Activated B cell treated with CpG ODN at 0.5 μM for 24 hours (primary cell): ENCODE data around the gene NANOGP8. TPM values are rescaled to one million over a fixed set of nuclear protein-coding genes. Genes with fewer than 3 reads are reported as not detected.
"Not testable (repeated sequence)": the region's sequence is repeated elsewhere in the genome, so short reads cannot be mapped to it uniquely, and the experiment has no call there.

ENCODE experiments used
- ATAC-seq: fragments of 200-7000 bp; cut with Tn5 transposase; one replicate; pipeline ENCODE4 v1.10.0; 2021; ENCODE audit warnings: low read depth, mild to moderate bottlenecking, moderate library complexity
- CTCF ChIA-PET: fragments of 350-600 bp; sonication (Branson Sonifier 250); formaldehyde crosslinking; loops from one replicate; lab custom pipeline; 2021; ENCODE audit warnings: antibody characterized with exemption; lab: Charles Lee
- POLR2A ChIA-PET: fragments of 350-600 bp; sonication (Branson Sonifier 250); formaldehyde crosslinking; loops from one replicate; lab custom pipeline; 2021; ENCODE audit warnings: antibody characterized with exemption; lab: Charles Lee
- DNase-seq: peaks from one replicate; pipeline ENCODE4 v3.0.0; 2022
- H3K27ac Mint-ChIP-seq: one replicate; pipeline ENCODE4 v1.8.0; 2020; ENCODE audit warnings: mixed read lengths
- H3K27me3 Mint-ChIP-seq: one replicate; pipeline ENCODE4 v1.8.0; 2021; ENCODE audit warnings: mixed read lengths
- H3K36me3 Mint-ChIP-seq: one replicate; pipeline ENCODE4 v1.8.0; 2021; ENCODE audit warnings: low read depth, mixed read lengths
- H3K4me1 Mint-ChIP-seq: one replicate; pipeline ENCODE4 v1.8.0; 2021; ENCODE audit warnings: mixed read lengths
- H3K4me3 Mint-ChIP-seq: one replicate; pipeline ENCODE4 v1.8.0; 2020; ENCODE audit warnings: mild to moderate bottlenecking, mixed read lengths
- H3K9me3 Mint-ChIP-seq: one replicate; pipeline ENCODE4 v1.8.0; 2020; ENCODE audit warnings: mixed read lengths
- intact Hi-C: fragments of 100-400 bp; cut with micrococcal nuclease; formaldehyde crosslinking; loops from one replicate; pipeline ENCODE4 v1.15.1; 2024
- total RNA-seq: library from RNA; stranded (reverse); gene quantifications from 2 replicates; pipeline ENCODE4 v1.2.3, GENCODE V29; 2022
- TF ChIP-seq, protein P1 (sequence below): fragments of 200-600 bp; IDR thresholded peaks from one replicate; pipeline ENCODE4 v1.8.0; 2022; ENCODE audit warnings: antibody characterized with exemption, mild to moderate bottlenecking

The NANOGP8 gene, protein sequence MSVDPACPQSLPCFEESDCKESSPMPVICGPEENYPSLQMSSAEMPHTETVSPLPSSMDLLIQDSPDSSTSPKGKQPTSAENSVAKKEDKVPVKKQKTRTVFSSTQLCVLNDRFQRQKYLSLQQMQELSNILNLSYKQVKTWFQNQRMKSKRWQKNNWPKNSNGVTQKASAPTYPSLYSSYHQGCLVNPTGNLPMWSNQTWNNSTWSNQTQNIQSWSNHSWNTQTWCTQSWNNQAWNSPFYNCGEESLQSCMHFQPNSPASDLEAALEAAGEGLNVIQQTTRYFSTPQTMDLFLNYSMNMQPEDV
- total RNA-seq, result 0.47 TPM in 1 of 2 replicates, not detected in the other

- DNase-seq, H3K9me3 Mint-ChIP-seq, H3K36me3 Mint-ChIP-seq, intact Hi-C loops, ATAC-seq, CTCF ChIA-PET, POLR2A ChIA-PET, H3K4me3 Mint-ChIP-seq, H3K27ac Mint-ChIP-seq, H3K4me1 Mint-ChIP-seq, H3K27me3 Mint-ChIP-seq: not testable (repeated sequence)
These were observed at the start of gene NANOGP8 for GRCh38 chr15:35085176-35085919. TSS of gene NANOGP8 (minus strand) at chr15:35085295. CDS start at chr15:35085110, 185 bp downstream.

DNA sequence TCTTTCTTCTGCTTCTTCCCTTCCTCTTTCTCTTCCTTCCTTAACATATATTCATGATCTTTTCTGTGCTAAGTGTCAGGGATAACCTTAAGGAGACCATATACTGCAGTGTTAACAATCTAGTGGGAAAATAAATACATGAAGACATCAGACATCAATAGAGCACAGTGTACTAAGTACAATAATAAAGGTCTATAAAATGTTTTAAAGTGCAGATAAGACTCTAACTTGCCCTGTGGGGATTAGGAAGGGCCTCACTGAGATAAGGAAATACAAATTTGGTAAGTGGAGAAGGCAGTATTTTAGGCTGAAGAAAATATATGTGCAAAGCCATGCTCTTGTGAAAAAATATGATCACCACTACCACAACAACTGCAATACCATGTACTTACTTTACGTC is 49.2 kb upstream of the NANOGP8 start:
- CTCF ChIA-PET, result no interaction called here

DNA sequence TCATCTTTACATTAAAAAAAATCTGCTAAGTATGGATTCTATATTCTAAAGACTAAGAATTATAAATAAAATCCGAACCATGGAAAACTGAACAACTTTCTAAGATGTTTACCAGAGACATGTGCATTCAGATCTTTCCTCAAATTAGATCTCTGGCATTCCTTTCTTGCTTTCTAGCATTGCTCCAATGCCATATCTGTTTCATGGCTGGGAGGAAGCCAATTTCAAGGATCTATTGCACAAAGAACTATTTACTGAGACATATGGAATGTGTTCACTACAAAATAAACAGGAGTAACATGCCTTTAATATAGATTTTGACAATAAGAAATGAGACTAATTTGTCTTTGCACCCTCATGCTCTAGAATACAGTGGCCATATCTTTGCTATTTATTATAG is 45.1 kb upstream of the NANOGP8 start:
- Mint-ChIP-seq H3K9me3 (peaks cover 4% of the 10 kb centered on the region), H3K36me3 (no peaks in the 10 kb centered on the region), H3K4me3 (no peak overlapping the region), H3K27me3 (peaks cover 4% of the 10 kb centered on the region), H3K27ac (no peak overlapping the region), H3K4me1 (no peaks in the 10 kb centered on the region)
- ChIA-PET POLR2A (no interaction called here), CTCF (no interaction called here)
- ATAC-seq (no peak), DNase-seq (no peak)
- TF ChIP-seq, protein P1, sequence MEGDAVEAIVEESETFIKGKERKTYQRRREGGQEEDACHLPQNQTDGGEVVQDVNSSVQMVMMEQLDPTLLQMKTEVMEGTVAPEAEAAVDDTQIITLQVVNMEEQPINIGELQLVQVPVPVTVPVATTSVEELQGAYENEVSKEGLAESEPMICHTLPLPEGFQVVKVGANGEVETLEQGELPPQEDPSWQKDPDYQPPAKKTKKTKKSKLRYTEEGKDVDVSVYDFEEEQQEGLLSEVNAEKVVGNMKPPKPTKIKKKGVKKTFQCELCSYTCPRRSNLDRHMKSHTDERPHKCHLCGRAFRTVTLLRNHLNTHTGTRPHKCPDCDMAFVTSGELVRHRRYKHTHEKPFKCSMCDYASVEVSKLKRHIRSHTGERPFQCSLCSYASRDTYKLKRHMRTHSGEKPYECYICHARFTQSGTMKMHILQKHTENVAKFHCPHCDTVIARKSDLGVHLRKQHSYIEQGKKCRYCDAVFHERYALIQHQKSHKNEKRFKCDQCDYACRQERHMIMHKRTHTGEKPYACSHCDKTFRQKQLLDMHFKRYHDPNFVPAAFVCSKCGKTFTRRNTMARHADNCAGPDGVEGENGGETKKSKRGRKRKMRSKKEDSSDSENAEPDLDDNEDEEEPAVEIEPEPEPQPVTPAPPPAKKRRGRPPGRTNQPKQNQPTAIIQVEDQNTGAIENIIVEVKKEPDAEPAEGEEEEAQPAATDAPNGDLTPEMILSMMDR, result no peak
- intact Hi-C loops, result no loop called here

More for the DNA sequence above, 49.2 kb upstream of the NANOGP8 start:
- Mint-ChIP-seq H3K27me3 (no peaks in the 10 kb centered on the region), H3K4me3 (no peak overlapping the region), H3K9me3 (peaks cover 4% of the 10 kb centered on the region), H3K27ac (no peak overlapping the region), H3K4me1 (no peaks in the 10 kb centered on the region), H3K36me3 (no peaks in the 10 kb centered on the region)
- DNase-seq, result no peak
- ATAC-seq, result no peak
- TF ChIP-seq, protein P1, result no peak
- intact Hi-C loops, result no loop called here
- POLR2A ChIA-PET, result no interaction called here

- no peak for ATAC-seq
- peaks cover 4% of the 10 kb centered on the region for H3K9me3 Mint-ChIP-seq
- CTCF ChIA-PET, result no interaction called here
These were observed 44.3 kb upstream of the NANOGP8 start for GRCh38 chr15:35129361-35129760.

GRCh38 chr15:35127717-35128116 is 42.6 kb upstream of the NANOGP8 start:
- Mint-ChIP-seq H3K36me3 (no peaks in the 10 kb centered on the region), H3K27ac (no peak overlapping the region), H3K27me3 (peaks cover 6% of the 10 kb centered on the region), H3K4me1 (no peaks in the 10 kb centered on the region), H3K4me3 (no peak overlapping the region), H3K9me3 (peaks cover 4% of the 10 kb centered on the region)
- CTCF ChIA-PET, result no interaction called here
- DNase-seq, result no peak
- POLR2A ChIA-PET, result no interaction called here
- intact Hi-C loops, result no loop called here
- TF ChIP-seq, protein P1, result no peak
- ATAC-seq, result no peak

More at GRCh38 chr15:35129361-35129760, 44.3 kb upstream of the NANOGP8 start:
- Mint-ChIP-seq H3K36me3 (no peaks in the 10 kb centered on the region), H3K4me1 (no peaks in the 10 kb centered on the region), H3K27ac (no peak overlapping the region), H3K27me3 (peaks cover 4% of the 10 kb centered on the region), H3K4me3 (no peak overlapping the region)
- intact Hi-C loops, result no loop called here
- no peak for DNase-seq
- POLR2A ChIA-PET, result no interaction called here
- TF ChIP-seq, protein P1, result no peak
